GOT3 (cell line): ENCODE results near the gene TTLL10.

Experiments used
- DNase-seq: peaks from one replicate; lab custom pipeline; 2025; ENCODE audit warnings: mixed read lengths; lab: John Stamatoyannopoulos, UW

TTLL10 gene

GRCh38 chr1:1206966-1207531 lies 33.4 kb downstream of the TTLL10 start:
- DNase-seq = no peak

- no peak for DNase-seq
Observed at GRCh38 chr1:1207571-1207892, 33.9 kb downstream of the TTLL10 start.

- no peak for DNase-seq
Observed at GRCh38 chr1:1208713-1209433, 35.2 kb downstream of the TTLL10 start.

GRCh38 chr1:1210726-1211540 lies 37.3 kb downstream of the TTLL10 start:
- DNase-seq = no peak

- no peak for DNase-seq
Observed at GRCh38 chr1:1211541-1212441, 38.1 kb downstream of the TTLL10 start.

GRCh38 chr1:1212780-1213344 lies 39.2 kb downstream of the TTLL10 start:
- no peak for DNase-seq

GRCh38 chr1:1213345-1214265 lies 39.9 kb downstream of the TTLL10 start, which contains the start of gene TNFRSF4:
TNFRSF4 (minus strand) TSS chr1:1214153; CDS start chr1:1214127, 26 bp downstream.
- DNase-seq = no peak

- no peak for DNase-seq
Observed at GRCh38 chr1:1215080-1215676, 41.5 kb downstream of the TTLL10 start.

GRCh38 chr1:1215881-1216605 lies 42.4 kb downstream of the TTLL10 start:
- DNase-seq = no peak

- DNase-seq = no peak
Observed at GRCh38 chr1:1216770-1217620, 43.3 kb downstream of the TTLL10 start.

GRCh38 chr1:1217621-1218523 lies 44.2 kb downstream of the TTLL10 start:
- no peak for DNase-seq

GRCh38 chr1:1218524-1219200 lies 45.0 kb downstream of the TTLL10 start:
- DNase-seq = no peak

GRCh38 chr1:1219341-1219740 lies 45.7 kb downstream of the TTLL10 start:
- no peak for DNase-seq

GRCh38 chr1:1220197-1220596 lies 46.5 kb downstream of the TTLL10 start:
- no peak for DNase-seq

GRCh38 chr1:1221887-1222574 lies 48.4 kb downstream of the TTLL10 start:
- no peak for DNase-seq

- no peak for DNase-seq
Observed at GRCh38 chr1:1222575-1223225, 49.0 kb downstream of the TTLL10 start.
